SKM-1 treated with dmso at 0.1 percent for 144 hours (cell line): ENCODE data around the gene USF2.

ENCODE experiments used
- DNase-seq: peaks from one replicate; lab custom pipeline; 2025; ENCODE audit not compliant: unreplicated experiment; lab: John Stamatoyannopoulos, UW

The USF2 gene

DNA sequence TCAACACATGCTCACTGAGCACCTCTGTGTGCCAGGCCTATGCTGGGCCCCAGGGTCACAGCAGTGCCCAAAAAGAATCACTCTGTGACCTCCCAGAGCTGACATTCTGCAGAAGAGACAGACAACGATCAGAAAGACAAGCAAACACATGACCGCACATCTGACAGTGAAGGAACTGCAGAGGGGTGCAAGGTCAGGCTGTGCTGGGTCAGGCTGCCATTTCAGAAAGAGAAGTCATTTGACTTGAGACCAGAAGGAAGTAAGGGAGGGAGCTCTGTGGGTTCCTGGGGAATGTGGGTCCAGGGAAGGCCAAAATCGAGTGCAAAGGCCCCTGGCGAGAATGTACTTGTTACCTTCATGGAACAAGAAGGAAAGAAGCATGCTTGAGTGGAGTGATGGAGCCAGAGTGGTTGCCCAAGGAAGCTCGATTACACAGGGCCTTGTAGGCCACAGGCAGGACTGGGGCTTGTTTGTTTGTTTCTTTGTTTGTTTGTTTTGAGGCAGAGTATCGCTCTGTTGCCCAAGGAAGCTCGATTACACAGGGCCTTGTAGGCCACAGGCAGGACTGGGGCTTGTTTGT is 48.8 kb downstream of the USF2 start:
- peak; percentile 30 for DNase-seq

DNA sequence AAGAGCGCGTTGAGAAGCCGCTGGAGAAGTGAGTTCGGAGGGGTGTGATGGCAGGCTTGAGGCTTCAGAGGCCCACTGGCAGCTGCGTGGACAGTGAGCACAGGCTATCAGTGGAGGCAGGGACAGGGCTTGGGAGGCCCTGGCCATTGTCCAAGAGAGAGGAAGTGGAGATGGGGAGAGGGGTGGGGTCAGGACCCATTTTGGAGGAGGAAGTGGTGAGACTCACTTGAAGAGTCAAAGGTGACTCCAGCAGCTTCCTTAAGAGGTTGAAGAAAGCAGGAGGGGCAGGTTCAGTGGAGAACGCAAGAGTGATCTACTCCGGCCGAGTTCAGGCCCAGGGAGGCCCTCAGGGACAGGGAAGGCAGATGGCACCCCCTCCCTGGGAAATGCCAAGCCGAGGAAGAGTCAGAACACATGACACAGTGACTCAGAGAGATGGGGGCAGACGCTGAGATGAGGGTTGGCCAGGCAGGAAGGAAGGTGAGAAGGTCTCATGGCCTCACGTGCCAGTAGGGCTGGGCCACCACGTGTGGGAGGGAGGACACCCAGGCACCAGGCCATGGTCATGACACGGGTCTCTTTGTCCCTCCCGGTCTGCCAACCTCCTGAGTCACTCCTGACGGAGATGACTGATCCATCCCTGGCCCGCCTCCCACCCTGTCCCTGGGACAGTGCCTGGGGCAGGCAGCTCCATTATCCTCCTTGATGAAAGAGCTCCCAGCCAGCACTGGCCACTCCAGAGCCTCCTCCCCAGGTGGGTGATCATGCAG is 50.1 kb downstream of the USF2 start:
- peak; percentile 36 for DNase-seq

DNA sequence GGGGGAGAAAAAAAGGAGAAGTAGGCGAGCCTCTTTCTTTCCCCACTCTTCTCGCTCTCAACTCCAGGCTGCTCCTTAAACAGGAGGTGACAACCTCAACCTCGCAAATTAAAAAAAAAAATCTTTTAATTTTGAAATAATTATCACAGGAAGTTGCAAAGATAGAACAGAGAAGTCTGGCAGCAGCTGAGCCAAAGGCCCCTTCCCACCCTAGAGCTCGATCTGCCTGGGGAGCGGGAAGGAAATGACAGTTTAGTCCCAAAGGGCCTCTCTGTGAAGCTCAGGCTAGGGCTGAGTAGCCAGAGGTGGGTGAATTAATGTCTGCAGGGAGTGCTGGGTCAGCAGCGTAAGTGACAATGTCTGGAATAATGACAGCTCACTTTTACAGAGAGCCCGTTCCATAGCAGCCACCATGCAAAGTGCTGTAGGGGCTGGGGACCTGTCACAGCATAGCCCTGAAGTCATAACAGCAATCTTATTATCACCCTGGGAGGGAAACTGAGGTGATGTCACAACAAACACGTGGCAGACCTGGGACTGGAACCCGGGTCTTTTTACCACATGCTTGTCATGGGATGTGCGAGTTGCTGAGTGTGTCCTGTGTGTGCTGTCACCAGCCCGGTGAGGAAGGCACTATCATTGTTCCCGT is 51.4 kb downstream of the USF2 start:
- peak; percentile 49 for DNase-seq

DNA sequence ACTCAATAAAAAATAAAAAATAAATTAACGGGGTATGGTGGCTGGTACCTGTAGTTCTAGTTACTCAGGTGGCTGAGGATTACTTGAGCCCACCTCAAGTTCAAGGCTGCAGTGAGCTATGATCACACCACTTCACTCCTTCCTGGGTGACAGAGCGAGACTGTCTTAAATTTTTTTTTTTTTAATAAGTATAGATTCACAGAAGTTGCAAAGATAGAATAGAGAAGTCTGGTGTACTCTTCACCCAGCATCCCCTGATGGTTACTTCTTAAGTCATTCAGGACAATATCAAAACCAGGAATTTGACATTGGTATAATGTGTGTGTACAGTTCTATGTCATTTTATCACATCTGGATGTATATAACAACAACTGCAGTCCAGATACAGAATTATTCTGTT is 52.5 kb downstream of the USF2 start:
- no peak for DNase-seq

- DNase-seq = no peak
Measured at GRCh38 chr19:35322014-35322413, 53.3 kb downstream of the USF2 start.

GRCh38 chr19:35327642-35328041 is 58.9 kb downstream of the USF2 start:
- no peak for DNase-seq

DNA sequence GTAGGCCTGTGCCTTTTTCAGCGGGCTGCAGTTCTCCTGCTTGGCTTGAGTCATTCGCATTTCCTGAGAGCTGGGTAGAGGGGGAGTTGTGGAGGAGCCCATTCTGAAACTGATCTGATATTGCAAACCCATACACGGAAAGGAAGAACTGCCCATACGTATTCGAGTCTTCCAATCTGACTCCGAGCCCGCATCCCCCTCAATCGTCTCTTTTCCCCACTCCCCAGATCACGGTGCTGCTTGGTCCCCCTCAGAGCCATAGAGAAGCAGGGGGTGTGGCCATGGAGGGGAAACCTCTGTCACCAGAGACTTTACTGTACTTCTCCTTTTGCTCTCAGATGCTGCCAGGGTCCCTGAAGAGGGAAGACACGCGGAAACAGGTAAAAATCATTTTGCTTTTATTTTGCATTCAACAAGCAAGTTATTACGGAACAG is 60.1 kb downstream of the USF2 start, which contains the start of gene CD22:
Gene CD22 (plus strand): TSS at position 337 of the 435 bp plus-strand sequence. CDS start 2,854 bp downstream, outside the sequence.
- DNase-seq = peak; percentile 37

DNA sequence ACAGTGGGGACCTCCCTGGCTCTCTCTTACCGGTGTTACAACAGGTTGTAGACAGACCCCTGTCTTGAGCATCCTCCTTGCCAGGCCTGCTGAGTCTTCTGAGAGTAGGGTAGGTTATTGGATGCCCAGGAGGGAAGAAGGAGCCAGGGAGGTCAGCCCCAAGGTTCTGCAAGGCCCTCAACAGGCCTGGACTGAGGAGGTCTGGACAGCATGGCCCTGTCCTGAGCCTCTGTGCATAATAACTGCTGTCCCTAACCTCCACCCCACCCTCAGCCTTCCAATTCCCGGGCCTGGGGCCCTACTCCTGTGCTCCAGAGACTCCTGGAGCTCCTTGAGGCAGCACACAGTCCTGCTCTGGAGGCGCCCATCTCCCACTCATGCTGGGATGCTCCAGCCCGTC is 60.6 kb downstream of the USF2 start:
- no peak for DNase-seq
